Measurements from ENCODE around the gene CNOT4. TPM values are rescaled to one million over a fixed set of nuclear protein-coding genes. Genes with fewer than 3 reads are reported as not detected.

The CNOT4 gene
- total and polyA plus RNA-seq, 2 of the 8 experiments (the other 6 are each of a cell fraction or from before 2014, with no cell fraction given), result 10.9 to 25.8 TPM

DNA sequence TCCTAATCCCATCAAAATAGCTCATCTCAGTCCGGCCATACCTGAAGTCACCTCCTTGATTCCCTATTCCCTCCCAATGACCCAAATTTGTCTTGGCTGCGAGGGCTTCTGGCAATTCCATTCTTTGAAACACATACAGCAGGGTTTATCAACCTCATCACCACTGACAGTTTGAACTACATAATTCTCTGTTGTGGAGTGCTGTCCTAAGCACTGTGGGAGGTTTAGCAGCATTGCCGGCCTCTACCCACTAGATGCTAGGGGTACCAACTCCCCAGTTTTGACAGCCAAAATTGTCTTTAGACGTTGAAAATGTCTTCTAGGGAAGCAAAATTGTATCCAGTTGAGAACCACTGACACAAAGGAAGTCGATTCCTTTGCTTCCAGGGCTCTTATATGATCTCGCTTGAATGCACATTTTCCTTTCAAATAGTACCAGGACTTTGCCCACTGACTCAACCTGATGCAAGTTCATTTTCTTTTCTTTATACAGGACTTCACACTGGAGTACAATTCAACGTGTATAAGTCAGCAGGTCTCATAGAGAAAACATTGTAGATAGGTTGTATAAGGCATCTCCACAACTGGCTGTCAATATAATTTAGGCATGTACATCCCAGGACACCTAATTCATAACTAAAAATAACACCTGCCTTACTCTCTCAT, 142.9 kb downstream of the CNOT4 start (continued):
- TF ChIP-seq, protein P1, sequence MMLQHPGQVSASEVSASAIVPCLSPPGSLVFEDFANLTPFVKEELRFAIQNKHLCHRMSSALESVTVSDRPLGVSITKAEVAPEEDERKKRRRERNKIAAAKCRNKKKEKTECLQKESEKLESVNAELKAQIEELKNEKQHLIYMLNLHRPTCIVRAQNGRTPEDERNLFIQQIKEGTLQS (IDR thresholded peaks at IDR 0.05; ENCODE audit: insufficient read depth, low read depth, low read length), result no peak
